Measurements from ENCODE around the gene USP32.

DNA sequence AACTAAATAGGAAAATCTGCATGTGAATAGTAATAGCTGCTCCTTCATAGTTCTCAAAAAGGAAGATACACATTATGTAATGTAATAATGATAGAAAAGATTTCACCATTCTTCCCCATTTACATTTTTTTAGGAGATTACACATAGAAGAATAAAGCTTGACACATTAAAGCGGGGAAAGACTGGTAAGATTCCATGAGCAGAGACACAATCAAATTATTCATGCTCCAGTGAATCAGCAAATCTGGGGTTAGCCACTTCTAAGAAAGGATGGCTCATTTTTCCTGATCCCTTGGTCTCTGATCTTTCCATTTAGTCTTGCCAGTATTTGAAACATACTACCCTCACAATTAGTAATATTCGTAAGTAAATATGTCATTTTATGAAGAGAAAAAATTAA, 160.2 kb downstream of the USP32 start:
- TF ChIP-seq EZH2 (IDR thresholded peaks at IDR 0.05; ENCODE audit: borderline replicate concordance, low read length) = no peak
- TF ChIP-seq, protein P1, sequence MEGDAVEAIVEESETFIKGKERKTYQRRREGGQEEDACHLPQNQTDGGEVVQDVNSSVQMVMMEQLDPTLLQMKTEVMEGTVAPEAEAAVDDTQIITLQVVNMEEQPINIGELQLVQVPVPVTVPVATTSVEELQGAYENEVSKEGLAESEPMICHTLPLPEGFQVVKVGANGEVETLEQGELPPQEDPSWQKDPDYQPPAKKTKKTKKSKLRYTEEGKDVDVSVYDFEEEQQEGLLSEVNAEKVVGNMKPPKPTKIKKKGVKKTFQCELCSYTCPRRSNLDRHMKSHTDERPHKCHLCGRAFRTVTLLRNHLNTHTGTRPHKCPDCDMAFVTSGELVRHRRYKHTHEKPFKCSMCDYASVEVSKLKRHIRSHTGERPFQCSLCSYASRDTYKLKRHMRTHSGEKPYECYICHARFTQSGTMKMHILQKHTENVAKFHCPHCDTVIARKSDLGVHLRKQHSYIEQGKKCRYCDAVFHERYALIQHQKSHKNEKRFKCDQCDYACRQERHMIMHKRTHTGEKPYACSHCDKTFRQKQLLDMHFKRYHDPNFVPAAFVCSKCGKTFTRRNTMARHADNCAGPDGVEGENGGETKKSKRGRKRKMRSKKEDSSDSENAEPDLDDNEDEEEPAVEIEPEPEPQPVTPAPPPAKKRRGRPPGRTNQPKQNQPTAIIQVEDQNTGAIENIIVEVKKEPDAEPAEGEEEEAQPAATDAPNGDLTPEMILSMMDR (IDR thresholded peaks at IDR 0.05; ENCODE audit: low read length) = no peak

All from OCI-LY1 (cell line).